Caco-2 (cell line): ENCODE measurements around the gene C11orf86. TPM values are rescaled to one million over a fixed set of nuclear protein-coding genes. Genes with fewer than 3 reads are reported as not detected.

Source experiments
- BruUV-seq: library from RNA; stranded (reverse); fragments of 400-500 nt; replicated peaks from 2 replicates; lab custom pipeline; 2021; lab: Mats Ljungman, UMichigan
- CTCF ChIA-PET: fragments of 300-600 bp; sonication (Branson Sonifier 250); formaldehyde crosslinking; loops from one replicate; lab custom pipeline; 2022; ENCODE audit warnings: antibody characterized with exemption; lab: Charles Lee
- POLR2A ChIA-PET: fragments of 300-600 bp; sonication (Branson Sonifier 250); formaldehyde crosslinking; loops from one replicate; lab custom pipeline; 2022; ENCODE audit warnings: antibody characterized with exemption; lab: Charles Lee
- DNase-seq, 2 experiments: peaks; one replicate each; pipeline versions ENCODE4 v3.0.0 to v3.0.0-alpha.2; 2020 to 2022
- H3K27me3 ChIP-seq: replicated peaks from 2 replicates; pipeline ENCODE4 v1.6.0; 2011; ENCODE audit warnings: low read length; ENCODE audit not compliant: control insufficient read depth, insufficient read depth
- H3K36me3 ChIP-seq: 2 replicates; pipeline ENCODE4 v1.5.1; 2011; ENCODE audit warnings: low read length; ENCODE audit not compliant: control insufficient read depth, insufficient read depth
- H3K4me1 ChIP-seq: fragments of 250-450 bp; sonication (Bioruptor Pico); 2 replicates; pipeline ENCODE4 v1.5.1; 2020; ENCODE audit warnings: mild to moderate bottlenecking
- H3K4me3 ChIP-seq: 2 replicates; pipeline ENCODE4 v1.5.1; 2011; ENCODE audit warnings: low read depth, mild to moderate bottlenecking, control low read depth, low read length
- H3K9me3 ChIP-seq: fragments of 250-450 bp; sonication (Bioruptor Pico); 2 replicates; pipeline ENCODE4 v1.5.1; 2020; ENCODE audit warnings: mild to moderate bottlenecking, moderate library complexity
- H3K27ac Mint-ChIP-seq: one replicate; pipeline ENCODE4 v1.8.0; 2022; ENCODE audit warnings: mixed read lengths; ENCODE audit not compliant: unreplicated experiment
- H3K27me3 Mint-ChIP-seq: one replicate; pipeline ENCODE4 v1.8.0; 2022; ENCODE audit warnings: mixed read lengths; ENCODE audit not compliant: insufficient read depth, unreplicated experiment
- H3K36me3 Mint-ChIP-seq: one replicate; pipeline ENCODE4 v1.8.0; 2022; ENCODE audit warnings: mild to moderate bottlenecking, mixed read lengths; ENCODE audit not compliant: insufficient read depth, unreplicated experiment
- H3K4me1 Mint-ChIP-seq: one replicate; pipeline ENCODE4 v1.8.0; 2022; ENCODE audit warnings: low read depth, mixed read lengths; ENCODE audit not compliant: unreplicated experiment
- H3K4me3 Mint-ChIP-seq: one replicate; pipeline ENCODE4 v1.8.0; 2022; ENCODE audit warnings: mild to moderate bottlenecking, moderate library complexity, mixed read lengths; ENCODE audit not compliant: unreplicated experiment
- H3K9me3 Mint-ChIP-seq: one replicate; pipeline ENCODE4 v1.8.0; 2022; ENCODE audit warnings: mixed read lengths; ENCODE audit not compliant: unreplicated experiment
- intact Hi-C: fragments of 100-400 bp; cut with micrococcal nuclease; formaldehyde crosslinking; loops from one replicate; pipeline ENCODE4 v1.10.0; 2022; ENCODE audit not compliant: unreplicated experiment
- total RNA-seq: library from RNA; stranded (reverse); gene quantifications from 2 replicates; pipeline ENCODE4 v1.2.3, GENCODE V29; 2022
- TF ChIP-seq, protein P1 (sequence below), 2 experiments: fragments of 200-600 bp in 1 of 2; IDR thresholded peaks; 1 replicate in 1 of 2; 2 replicates in 1 of 2; pipeline versions ENCODE4 v1.5.1 to v1.8.0; 2011 to 2022; ENCODE audit warnings: antibody characterized with exemption in 1 of 2, control low read depth in 1 of 2, inconsistent platforms in 1 of 2, low read depth in 1 of 2, low read length in 1 of 2, mild to moderate bottlenecking in 1 of 2, moderate library complexity in 1 of 2; ENCODE audit not compliant: insufficient read depth in 1 of 2, severe bottlenecking in 1 of 2, unreplicated experiment in 1 of 2

Gene C11orf86
- total RNA-seq, 1 experiment from 2014 or later: not detected

DNA sequence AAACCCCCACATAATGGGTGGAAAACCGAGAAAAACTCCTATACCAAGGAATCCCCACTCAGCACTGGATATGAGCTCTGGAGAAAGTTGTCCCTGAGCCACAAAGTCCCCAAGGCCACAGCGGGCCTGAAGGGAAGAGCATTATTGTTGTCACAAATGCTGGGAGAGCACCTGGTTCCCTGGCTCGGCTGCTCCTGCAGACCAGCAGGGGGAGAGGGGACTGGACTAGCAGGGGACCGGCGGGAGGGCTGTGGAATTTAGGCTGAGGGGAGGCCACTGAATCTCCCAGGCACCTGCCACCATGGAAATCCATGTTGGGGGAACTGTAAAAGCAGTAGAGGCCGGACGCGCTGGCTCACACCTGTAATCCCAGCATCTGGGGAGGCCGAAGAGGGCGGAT, 24.0 kb upstream of the C11orf86 start:
- TF ChIP-seq, protein P1, sequence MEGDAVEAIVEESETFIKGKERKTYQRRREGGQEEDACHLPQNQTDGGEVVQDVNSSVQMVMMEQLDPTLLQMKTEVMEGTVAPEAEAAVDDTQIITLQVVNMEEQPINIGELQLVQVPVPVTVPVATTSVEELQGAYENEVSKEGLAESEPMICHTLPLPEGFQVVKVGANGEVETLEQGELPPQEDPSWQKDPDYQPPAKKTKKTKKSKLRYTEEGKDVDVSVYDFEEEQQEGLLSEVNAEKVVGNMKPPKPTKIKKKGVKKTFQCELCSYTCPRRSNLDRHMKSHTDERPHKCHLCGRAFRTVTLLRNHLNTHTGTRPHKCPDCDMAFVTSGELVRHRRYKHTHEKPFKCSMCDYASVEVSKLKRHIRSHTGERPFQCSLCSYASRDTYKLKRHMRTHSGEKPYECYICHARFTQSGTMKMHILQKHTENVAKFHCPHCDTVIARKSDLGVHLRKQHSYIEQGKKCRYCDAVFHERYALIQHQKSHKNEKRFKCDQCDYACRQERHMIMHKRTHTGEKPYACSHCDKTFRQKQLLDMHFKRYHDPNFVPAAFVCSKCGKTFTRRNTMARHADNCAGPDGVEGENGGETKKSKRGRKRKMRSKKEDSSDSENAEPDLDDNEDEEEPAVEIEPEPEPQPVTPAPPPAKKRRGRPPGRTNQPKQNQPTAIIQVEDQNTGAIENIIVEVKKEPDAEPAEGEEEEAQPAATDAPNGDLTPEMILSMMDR (IDR thresholded peaks at IDR 0.05; ENCODE audit: insufficient read depth in 1 of 2, low read depth in 1 of 2, low read length in 1 of 2, severe bottlenecking in 1 of 2, unreplicated experiment in 1 of 2): peak in 1 of 2 experiments; percentile 32
- ChIA-PET POLR2A (no interaction called here), CTCF (no interaction called here)
- Histone ChIP-seq H3K27me3 (no peaks in the 10 kb centered on the region), H3K9me3 (no peaks in the 10 kb centered on the region), H3K4me1 (peaks cover 16% of the 10 kb centered on the region), H3K4me3 (no peak overlapping the region), H3K36me3 (no peaks in the 10 kb centered on the region; the same call in 1 of the 2 replicates)
- no peaks in the 10 kb centered on the region for H3K9me3 Mint-ChIP-seq
- no peak overlapping the region for H3K4me3 Mint-ChIP-seq
- DNase-seq: peak in 1 of 2 experiments; percentile 47
- H3K4me1 Mint-ChIP-seq: peaks cover 17% of the 10 kb centered on the region
- H3K27me3 Mint-ChIP-seq: no peaks in the 10 kb centered on the region
- peaks cover 12% of the 10 kb centered on the region for H3K36me3 Mint-ChIP-seq
- no TSS peak for BruUV-seq
- intact Hi-C loops: no loop called here
- H3K27ac Mint-ChIP-seq: peak overlapping the region; percentile 89

DNA sequence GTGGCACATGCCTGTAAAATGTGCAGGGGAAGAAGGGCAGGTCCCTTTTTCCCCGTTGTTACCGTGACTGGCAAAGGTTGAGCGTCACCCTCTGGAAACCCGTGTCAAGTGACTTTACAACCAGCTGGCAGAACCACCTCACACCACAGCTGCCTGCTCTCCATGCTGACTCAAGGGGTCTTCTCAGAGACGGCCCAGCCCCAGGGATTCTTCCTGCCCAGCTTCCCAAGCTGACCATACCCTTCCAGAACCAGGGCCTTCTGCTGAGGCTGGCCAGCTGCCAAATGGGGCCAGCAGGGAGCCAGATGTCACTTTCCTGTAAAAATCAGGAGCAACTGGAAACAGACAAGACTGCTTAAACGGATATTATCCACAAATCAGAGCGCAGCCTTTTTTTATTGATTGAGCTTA, 23.2 kb upstream of the C11orf86 start:
- Histone ChIP-seq H3K36me3 (no peaks in the 10 kb centered on the region; the same call in 1 of the 2 replicates), H3K4me1 (peaks cover 20% of the 10 kb centered on the region), H3K4me3 (no peak overlapping the region), H3K9me3 (no peaks in the 10 kb centered on the region), H3K27me3 (no peaks in the 10 kb centered on the region)
- ChIA-PET POLR2A (interaction anchor here (0.5 kb wide), 1 partner anchor 167 kb away, joined by 7 read pairs; the partner anchor contains the start of gene KDM2A), CTCF (no interaction called here)
- Mint-ChIP-seq H3K27ac (no peak overlapping the region), H3K36me3 (peaks cover 12% of the 10 kb centered on the region), H3K4me3 (no peak overlapping the region), H3K4me1 (peaks cover 24% of the 10 kb centered on the region), H3K9me3 (no peaks in the 10 kb centered on the region), H3K27me3 (no peaks in the 10 kb centered on the region)
- no TSS peak for BruUV-seq
- TF ChIP-seq, protein P1 (IDR thresholded peaks at IDR 0.05; ENCODE audit: insufficient read depth in 1 of 2, low read depth in 1 of 2, low read length in 1 of 2, severe bottlenecking in 1 of 2, unreplicated experiment in 1 of 2): no peak
- DNase-seq: no peak
- intact Hi-C loops: no loop called here

DNA sequence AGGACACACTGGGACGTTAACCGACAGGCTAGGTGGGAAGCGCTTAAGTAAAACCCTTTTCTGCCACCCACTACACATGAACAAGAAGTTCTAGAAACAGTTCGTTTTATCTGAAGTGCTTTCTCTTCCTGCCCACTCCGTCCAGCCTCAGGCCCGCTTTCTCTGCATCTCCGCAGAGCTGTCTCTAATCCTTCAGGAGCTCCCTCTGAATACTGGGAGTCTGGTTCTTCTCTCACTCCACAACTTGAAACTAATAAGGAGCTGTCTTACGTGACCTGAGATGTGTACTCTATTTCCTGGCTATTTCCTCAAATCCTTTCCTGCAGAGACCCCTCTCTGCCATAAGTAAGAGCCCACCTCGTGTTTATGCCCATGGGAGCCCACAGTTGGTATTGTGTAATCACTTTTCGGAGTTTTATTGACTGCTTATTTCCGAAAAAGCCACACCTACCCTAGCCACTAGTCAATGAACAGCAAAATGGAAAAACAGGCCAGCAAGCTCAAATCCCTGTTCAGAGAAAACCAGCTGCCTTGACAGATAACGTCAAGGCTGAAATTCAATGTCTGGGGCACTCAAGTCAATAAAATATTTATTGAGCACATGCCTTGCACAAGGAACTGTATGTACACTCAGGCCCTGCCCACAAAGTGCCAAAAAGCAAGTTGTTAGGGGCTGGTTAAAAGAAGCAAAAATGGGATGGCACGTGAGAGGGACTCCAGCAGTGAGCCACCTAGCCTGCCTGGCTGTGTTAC, 21.8 kb upstream of the C11orf86 start:
- no peak for DNase-seq
- intact Hi-C loops: no loop called here
- ChIA-PET POLR2A (no interaction called here), CTCF (interaction anchor here (0.6 kb wide), 1 partner anchor 623 kb away, joined by 5 read pairs; no protein-coding TSS in a partner anchor)
- no peaks in the 10 kb centered on the region for H3K9me3 ChIP-seq
- H3K27ac Mint-ChIP-seq: no peak overlapping the region
- H3K27me3 Mint-ChIP-seq: no peaks in the 10 kb centered on the region
- H3K4me1 Mint-ChIP-seq: peaks cover 28% of the 10 kb centered on the region
- H3K36me3 Mint-ChIP-seq: peaks cover 16% of the 10 kb centered on the region
- no peaks in the 10 kb centered on the region for H3K27me3 ChIP-seq
- no peaks in the 10 kb centered on the region for H3K9me3 Mint-ChIP-seq
- no peak overlapping the region for H3K4me3 Mint-ChIP-seq
- BruUV-seq: no TSS peak
- TF ChIP-seq, protein P1 (IDR thresholded peaks at IDR 0.05; ENCODE audit: insufficient read depth in 1 of 2, low read depth in 1 of 2, low read length in 1 of 2, severe bottlenecking in 1 of 2, unreplicated experiment in 1 of 2): no peak
- peaks cover 28% of the 10 kb centered on the region for H3K4me1 ChIP-seq
- H3K4me3 ChIP-seq: no peak overlapping the region
- no peaks in the 10 kb centered on the region; the same call in 1 of the 2 replicates for H3K36me3 ChIP-seq
